GM10248 (cell line): ENCODE data around the gene LRRC75A.

Experiments
- CTCF ChIA-PET: fragments of 300-600 bp; sonication (Branson Sonifier 250); formaldehyde crosslinking; extraction: SDS; loops from one replicate; lab custom pipeline; 2021; ENCODE audit warnings: antibody characterized with exemption; lab: Yijun Ruan, JAX
- POLR2A ChIA-PET: fragments of 350-650 bp; sonication (Branson Sonifier 250); formaldehyde crosslinking; extraction: SDS; loops from one replicate; lab custom pipeline; 2020; ENCODE audit warnings: antibody characterized with exemption; lab: Yijun Ruan, JAX
- DNase-seq: peaks from one replicate; pipeline ENCODE4 v3.0.0; 2012; ENCODE audit errors: extremely low spot score
- TF ChIP-seq, protein P1 (sequence below): IDR thresholded peaks from 2 replicates; pipeline ENCODE4 v1.5.1; 2012; ENCODE audit warnings: mild to moderate bottlenecking, low read depth; ENCODE audit errors: extremely low read depth, missing control alignments, control extremely low read depth

Gene LRRC75A

DNA sequence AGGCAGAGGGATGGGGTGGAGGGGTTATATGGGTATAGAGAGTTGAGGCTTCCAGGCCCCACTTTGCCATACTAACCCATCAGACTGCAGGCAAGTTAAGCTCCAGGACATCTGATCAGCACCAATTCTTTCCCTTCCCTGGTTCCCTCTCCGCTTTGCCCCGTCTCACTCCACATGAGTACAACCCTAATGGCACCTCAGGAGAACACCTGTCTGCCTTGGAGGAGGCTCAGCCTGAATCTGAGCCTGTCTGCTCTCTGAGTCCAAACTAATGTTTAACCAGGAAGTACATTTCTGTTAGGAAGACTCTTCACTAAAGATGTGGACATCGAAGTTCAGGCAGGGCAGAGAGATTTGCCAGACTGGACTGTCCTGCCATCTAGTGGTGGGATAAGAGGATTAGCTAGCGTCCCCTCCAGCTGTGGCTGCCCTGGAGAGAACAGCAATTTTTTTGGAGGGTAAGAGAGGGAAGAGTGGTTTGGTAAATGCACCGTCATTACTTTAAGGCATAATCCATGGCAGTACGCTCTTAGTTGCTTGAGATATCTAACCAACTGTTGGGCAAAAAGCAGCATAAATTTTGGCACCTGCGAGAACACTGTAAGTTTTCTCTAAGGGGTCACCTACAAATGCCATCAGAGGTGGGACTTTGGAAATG is 29.2 kb upstream of the LRRC75A start:
- TF ChIP-seq, protein P1, sequence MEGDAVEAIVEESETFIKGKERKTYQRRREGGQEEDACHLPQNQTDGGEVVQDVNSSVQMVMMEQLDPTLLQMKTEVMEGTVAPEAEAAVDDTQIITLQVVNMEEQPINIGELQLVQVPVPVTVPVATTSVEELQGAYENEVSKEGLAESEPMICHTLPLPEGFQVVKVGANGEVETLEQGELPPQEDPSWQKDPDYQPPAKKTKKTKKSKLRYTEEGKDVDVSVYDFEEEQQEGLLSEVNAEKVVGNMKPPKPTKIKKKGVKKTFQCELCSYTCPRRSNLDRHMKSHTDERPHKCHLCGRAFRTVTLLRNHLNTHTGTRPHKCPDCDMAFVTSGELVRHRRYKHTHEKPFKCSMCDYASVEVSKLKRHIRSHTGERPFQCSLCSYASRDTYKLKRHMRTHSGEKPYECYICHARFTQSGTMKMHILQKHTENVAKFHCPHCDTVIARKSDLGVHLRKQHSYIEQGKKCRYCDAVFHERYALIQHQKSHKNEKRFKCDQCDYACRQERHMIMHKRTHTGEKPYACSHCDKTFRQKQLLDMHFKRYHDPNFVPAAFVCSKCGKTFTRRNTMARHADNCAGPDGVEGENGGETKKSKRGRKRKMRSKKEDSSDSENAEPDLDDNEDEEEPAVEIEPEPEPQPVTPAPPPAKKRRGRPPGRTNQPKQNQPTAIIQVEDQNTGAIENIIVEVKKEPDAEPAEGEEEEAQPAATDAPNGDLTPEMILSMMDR, result peak; percentile 77
- DNase-seq, result peak; percentile 86
- ChIA-PET CTCF (interaction anchor here (0.7 to 9.1 kb wide), 38 partner anchors 10 to 493 kb away, joined by 3 to 102 read pairs (median 4); partner anchors contain the start of genes CENPV and TRPV2), POLR2A (interaction anchor here (0.7 to 1.0 kb wide), 3 partner anchors 83 to 233 kb away, joined by 3 to 5 read pairs (median 4); partner anchors contain the start of gene UBB)

DNA sequence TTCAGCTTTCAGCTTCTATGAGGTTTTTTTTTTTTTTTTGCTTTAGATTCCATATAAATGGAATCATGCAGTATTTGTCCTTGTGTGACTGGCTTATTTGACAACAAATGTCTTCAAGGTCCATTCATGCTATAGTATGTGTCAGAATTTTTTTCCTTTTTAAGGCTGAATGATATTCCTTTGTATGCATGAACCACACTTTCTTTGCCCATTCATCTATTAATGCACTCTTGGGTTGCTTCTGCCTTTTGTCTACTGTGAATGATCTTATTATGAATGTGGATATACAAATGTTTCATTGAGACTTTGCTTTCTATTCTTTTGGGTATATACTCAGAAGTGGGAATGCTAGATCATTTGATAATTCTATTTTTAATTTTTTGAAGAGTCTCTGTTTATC is 27.0 kb upstream of the LRRC75A start:
- CTCF ChIA-PET, result interaction anchor here (1.0 to 9.1 kb wide), 4 partner anchors 8 to 155 kb away, joined by 3 to 102 read pairs (median 56); no protein-coding TSS in a partner anchor
- POLR2A ChIA-PET, result interaction anchor here (0.6 kb wide), 1 partner anchor 519 kb away, joined by 4 read pairs; no protein-coding TSS in a partner anchor
- DNase-seq, result no peak
- TF ChIP-seq, protein P1, result no peak

DNA sequence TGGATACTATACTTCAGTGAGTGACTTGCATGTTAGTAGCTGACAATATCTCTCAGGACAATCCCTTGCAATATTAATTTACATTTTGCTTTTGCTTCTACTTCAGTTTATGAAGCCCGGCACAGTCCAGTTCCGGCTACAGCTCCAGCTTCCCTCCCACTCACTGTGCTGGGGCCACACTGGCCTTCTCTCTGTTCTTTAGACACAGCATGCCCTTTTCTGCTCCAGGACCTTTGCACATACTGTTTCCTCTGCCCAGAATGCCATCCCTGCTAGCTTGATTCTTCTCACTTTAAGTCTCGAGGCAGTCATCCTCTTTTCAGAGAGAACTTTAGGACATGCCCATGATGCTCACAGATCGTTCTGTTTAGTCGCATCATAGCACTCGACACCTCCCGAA is 25.5 kb upstream of the LRRC75A start:
- TF ChIP-seq, protein P1, result no peak
- ChIA-PET CTCF (interaction anchor here (1.8 to 9.1 kb wide), 2 partner anchors 10 to 65 kb away, joined by 5 to 76 read pairs; no protein-coding TSS in a partner anchor), POLR2A (no interaction called here)
- DNase-seq, result no peak

DNA sequence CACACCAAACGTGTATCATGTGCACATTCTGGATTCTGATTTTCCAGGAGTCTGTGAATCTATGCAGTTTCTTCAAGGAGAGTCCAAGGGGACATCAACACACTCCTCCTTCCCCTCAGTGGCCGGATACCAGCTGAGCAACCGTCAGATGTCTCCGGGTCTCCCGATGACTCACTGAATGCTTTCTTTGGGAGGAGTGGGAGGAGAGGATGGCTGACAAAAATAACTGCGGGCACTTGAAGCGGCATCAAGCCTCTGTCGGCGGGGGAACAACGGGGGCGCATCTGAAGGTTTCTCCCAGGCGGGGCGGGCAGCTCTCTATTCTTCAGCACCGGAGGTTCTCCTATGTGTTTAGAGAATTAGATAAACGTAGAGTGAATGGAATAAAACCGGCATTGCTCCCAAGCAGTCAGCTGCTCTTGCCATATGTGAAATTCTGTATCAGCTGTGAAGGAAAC is 24.6 kb upstream of the LRRC75A start:
- POLR2A ChIA-PET, result no interaction called here
- TF ChIP-seq, protein P1, result no peak
- no peak for DNase-seq
- CTCF ChIA-PET, result interaction anchor here (1.8 to 9.1 kb wide), 2 partner anchors 9 to 64 kb away, joined by 5 to 76 read pairs; no protein-coding TSS in a partner anchor

DNA sequence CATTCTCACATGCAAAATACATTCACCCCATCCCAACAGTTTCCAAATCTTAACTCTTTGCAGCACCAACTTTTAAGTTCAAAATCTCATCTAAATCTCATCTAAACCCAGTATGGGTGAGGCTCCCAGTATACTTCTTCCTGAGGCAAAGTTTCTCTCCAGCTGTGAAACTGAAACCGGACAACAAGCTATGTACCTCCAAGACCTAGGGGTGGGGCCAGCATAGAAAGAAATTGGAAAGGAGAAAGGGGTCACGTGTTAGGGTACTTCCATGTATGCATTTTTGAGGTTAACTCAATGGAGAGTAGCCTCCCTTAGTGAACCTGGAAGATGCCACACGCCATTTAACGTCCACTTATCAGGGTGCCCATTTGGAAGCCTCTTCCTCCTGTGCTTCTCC is 23.9 kb upstream of the LRRC75A start:
- TF ChIP-seq, protein P1, result no peak
- DNase-seq, result no peak
- ChIA-PET CTCF (interaction anchor here (1.8 to 9.1 kb wide), 2 partner anchors 8 to 63 kb away, joined by 5 to 76 read pairs; no protein-coding TSS in a partner anchor), POLR2A (no interaction called here)

DNA sequence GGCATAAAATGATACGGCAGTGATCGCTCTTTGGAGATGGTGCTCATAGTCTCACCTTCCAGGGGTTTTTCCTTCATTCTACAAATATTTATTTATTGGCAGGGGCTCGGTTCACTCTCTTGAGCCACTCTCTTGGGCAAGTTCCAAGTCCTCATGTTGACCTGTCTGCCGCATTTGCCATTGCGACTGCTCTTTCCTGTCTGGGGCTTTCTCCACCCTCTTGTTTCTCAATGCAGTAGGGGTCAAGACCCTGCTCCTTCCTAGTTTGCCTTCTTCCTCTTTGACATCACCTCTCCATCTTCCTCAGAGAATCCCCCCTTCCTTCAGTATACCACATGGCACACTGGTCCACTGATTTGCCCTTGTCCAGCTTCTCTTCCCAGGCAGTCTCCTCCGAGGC is 21.9 kb upstream of the LRRC75A start:
- ChIA-PET CTCF (interaction anchor here (1.1 to 2.2 kb wide), 2 partner anchors 75 to 150 kb away, joined by 3 to 9 read pairs; no protein-coding TSS in a partner anchor), POLR2A (no interaction called here)
- TF ChIP-seq, protein P1, result no peak
- DNase-seq, result no peak
